HCT116 (cell line): ENCODE measurements around the gene FPR1.

Experiments
- CEBPB ChIP-seq: IDR thresholded peaks from 2 replicates; pipeline ENCODE4 v1.6.1; 2012; ENCODE audit warnings: low read depth
- CTCF ChIP-seq, 3 experiments: fragments of 200-600 bp in 1 of 3; sonication (generic) in 1 of 3; IDR thresholded peaks in 2 of 3; conservative IDR thresholded peaks in 1 of 3; 2 replicates each; pipeline ENCODE4 v1.5.1; 2012 to 2017; ENCODE audit warnings: low read depth in 2 of 3, low read length in 2 of 3, antibody characterized with exemption in 1 of 3, borderline replicate concordance in 1 of 3, control low read depth in 1 of 3, mild to moderate bottlenecking in 1 of 3, mixed read lengths in 1 of 3, mixed run types in 1 of 3, moderate library complexity in 1 of 3; ENCODE audit not compliant: insufficient read depth in 1 of 3
- EZH2 ChIP-seq: fragments of 200-600 bp; sonication (generic); IDR thresholded peaks from 2 replicates; pipeline ENCODE4 v1.6.1; 2017; ENCODE audit warnings: antibody characterized with exemption, mixed run types
- JUND ChIP-seq: IDR thresholded peaks from 2 replicates; pipeline ENCODE4 v1.6.1; 2012
- POLR2A ChIP-seq: IDR thresholded peaks from 2 replicates; pipeline ENCODE4 v1.7.0; 2011; ENCODE audit warnings: borderline replicate concordance; ENCODE audit not compliant: insufficient read depth, insufficient read length; ENCODE audit errors: extremely low read depth
- RAD21 ChIP-seq: IDR thresholded peaks from 2 replicates; pipeline ENCODE4 v1.6.1; 2012; ENCODE audit warnings: low read depth, mild to moderate bottlenecking
- TCF7L2 ChIP-seq: IDR thresholded peaks from 2 replicates; pipeline ENCODE4 v1.7.0; 2011; ENCODE audit warnings: borderline replicate concordance, inconsistent platforms; ENCODE audit not compliant: insufficient read depth, insufficient read length; ENCODE audit errors: extremely low read depth

- TF ChIP-seq TCF7L2 (no peak), CTCF (IDR thresholded peaks at IDR 0.05 in 2 of 3, conservative IDR thresholded peaks at IDR 0.05 in 1 of 3; ENCODE audit: borderline replicate concordance in 1 of 3, insufficient read depth in 1 of 3, low read depth in 2 of 3, low read length in 2 of 3) (no peak), CEBPB (no peak), EZH2 (no peak), POLR2A (no peak), RAD21 (no peak), JUND (no peak)
These were observed 41.5 kb downstream of the FPR1 start for GRCh38 chr19:51710163-51710562.
